Panc1 (cell line): ENCODE results near the gene ERMP1. TPM values are rescaled to one million over a fixed set of nuclear protein-coding genes. Genes with fewer than 3 reads are reported as not detected.

Experiments
- ATAC-seq: fragments of 200-7000 bp; cut with Tn5 transposase; 2 replicates; pipeline ENCODE4 v1.9.1; 2020; ENCODE audit warnings: mild to moderate bottlenecking, moderate library complexity
- BruUV-seq: library from RNA; stranded (reverse); fragments of 400-500 nt; replicated peaks from 2 replicates; lab custom pipeline; 2021; lab: Mats Ljungman, UMichigan
- CTCF ChIA-PET: fragments of 300-600 bp; sonication (Branson Sonifier 250); formaldehyde crosslinking; loops from one replicate; lab custom pipeline; 2022; ENCODE audit warnings: antibody characterized with exemption; lab: Charles Lee
- POLR2A ChIA-PET: fragments of 300-600 bp; sonication (Branson Sonifier 250); formaldehyde crosslinking; loops from one replicate; lab custom pipeline; 2022; ENCODE audit warnings: antibody characterized with exemption; lab: Charles Lee
- DNase-seq: peaks from one replicate; pipeline ENCODE4 v3.0.0-alpha.2; 2010; ENCODE audit warnings: low read depth, low spot score
- H3K27ac ChIP-seq: 2 replicates; pipeline ENCODE4 v1.5.1; 2011; ENCODE audit warnings: mild to moderate bottlenecking, low read length, inconsistent platforms
- H3K27me3 ChIP-seq: fragments of 200-500 bp; sonication (Bioruptor generic); 2 replicates; pipeline ENCODE4 v1.6.0; 2014; ENCODE audit warnings: low read length, inconsistent platforms; ENCODE audit not compliant: control insufficient read depth, insufficient read depth
- H3K36me3 ChIP-seq: fragments of 200-500 bp; sonication (Bioruptor generic); 2 replicates; pipeline ENCODE4 v1.5.1; 2014; ENCODE audit warnings: inconsistent platforms, mild to moderate bottlenecking, low read length, moderate library complexity; ENCODE audit not compliant: control insufficient read depth, insufficient read depth
- H3K4me1 ChIP-seq: 2 replicates; pipeline ENCODE4 v1.5.1; 2011; ENCODE audit warnings: inconsistent platforms, mild to moderate bottlenecking, low read length, moderate library complexity; ENCODE audit not compliant: control insufficient read depth, insufficient read depth
- H3K4me3 ChIP-seq, 2 experiments: 2 replicates each; pipeline ENCODE4 v1.5.1; 2011 to 2012; ENCODE audit warnings: low read depth in 2 of 2, low read length in 2 of 2, mild to moderate bottlenecking in 2 of 2, inconsistent platforms in 1 of 2, moderate library complexity in 1 of 2
- H3K9me3 ChIP-seq: fragments of 200-500 bp; sonication (Bioruptor generic); 2 replicates; pipeline ENCODE4 v1.5.1; 2014; ENCODE audit warnings: low read depth, mild to moderate bottlenecking, inconsistent platforms, low read length, moderate library complexity; ENCODE audit not compliant: control insufficient read depth, insufficient read depth
- POLR2AphosphoS5 ChIP-seq: IDR thresholded peaks from 2 replicates; pipeline ENCODE4 v1.6.1; 2012; ENCODE audit warnings: mild to moderate bottlenecking, low read depth, low read length, moderate library complexity
- SIN3A ChIP-seq: IDR thresholded peaks from 2 replicates; pipeline ENCODE4 v1.6.1; 2012; ENCODE audit warnings: low read depth, mild to moderate bottlenecking, low read length, moderate library complexity, borderline replicate concordance; ENCODE audit not compliant: insufficient read depth
- TCF7L2 ChIP-seq: IDR thresholded peaks from 2 replicates; pipeline ENCODE4 v1.6.1; 2011; ENCODE audit warnings: mild to moderate bottlenecking, low read depth, low read length, inconsistent platforms
- in situ Hi-C: cut with HindIII; loops from 2 replicates; pipeline ENCODE4 v1.10.0; 2016; ENCODE audit warnings: low sequenced_read_pairs, low pct_unique_long_range_greater_than_20kb
- intact Hi-C: fragments of 100-400 bp; cut with micrococcal nuclease; formaldehyde crosslinking; loops from one replicate; pipeline ENCODE4 v1.10.0; 2022; ENCODE audit not compliant: unreplicated experiment
- total RNA-seq: library from RNA; stranded (reverse); gene quantifications from one replicate; pipeline ENCODE4 v1.2.1, GENCODE V29; 2021; ENCODE audit not compliant: unreplicated experiment
- TF ChIP-seq, protein P1 (sequence below), 2 experiments: IDR thresholded peaks; 2 replicates each; pipeline ENCODE4 v1.6.1; 2011 to 2012; ENCODE audit warnings: low read depth in 2 of 2, control low read depth in 1 of 2, low read length in 1 of 2, mild to moderate bottlenecking in 1 of 2, moderate library complexity in 1 of 2; ENCODE audit not compliant: insufficient read depth in 1 of 2
- TF ChIP-seq, protein P2 (sequence below): fragments of 450-650 bp; IDR thresholded peaks from 2 replicates; pipeline ENCODE4 v1.5.1; 2017; ENCODE audit warnings: mild to moderate bottlenecking

The ERMP1 gene
- total RNA-seq, 1 experiment from 2014 or later, result 38.4 TPM

DNA sequence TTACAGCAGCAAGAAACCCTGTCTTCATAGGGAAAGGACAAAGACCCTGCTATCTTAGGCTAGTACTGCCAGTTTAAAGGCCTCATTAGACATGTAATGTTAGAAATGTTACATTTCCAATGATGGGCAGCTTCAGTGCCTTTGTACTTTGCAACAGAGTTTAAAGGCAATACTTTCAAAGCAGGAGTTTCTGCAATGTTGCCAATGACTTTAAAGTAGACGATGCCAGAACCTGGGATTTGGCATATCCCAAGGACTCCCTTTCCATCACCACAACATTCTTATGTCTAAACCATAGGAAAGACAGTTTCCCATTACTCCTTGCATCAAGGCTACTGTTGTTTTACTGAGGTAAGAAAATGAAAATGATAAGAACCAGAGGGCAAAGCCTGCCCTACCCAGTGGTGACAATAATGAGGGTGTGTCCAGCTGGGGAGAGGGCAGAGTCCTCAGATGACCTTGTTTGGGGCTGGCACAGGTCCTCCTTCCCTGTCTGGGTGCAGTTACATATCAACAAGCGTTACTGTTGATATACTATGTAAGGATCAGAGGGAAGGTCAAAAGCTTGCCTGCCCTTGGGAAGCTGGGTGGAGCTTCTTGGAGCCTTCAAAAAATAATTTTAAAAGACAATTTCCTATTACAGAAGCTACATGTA lies 30.3 kb upstream of the ERMP1 start:
- DNase-seq (no peak), ATAC-seq (no peak)
- Histone ChIP-seq H3K4me3 (no peak overlapping the region), H3K27ac (no peak overlapping the region), H3K36me3 (no peaks in the 10 kb centered on the region), H3K4me1 (no peaks in the 10 kb centered on the region), H3K9me3 (no peaks in the 10 kb centered on the region), H3K27me3 (no peaks in the 10 kb centered on the region)
- no TSS peak for BruUV-seq
- POLR2A ChIA-PET, result no interaction called here
- TF ChIP-seq, protein P1, sequence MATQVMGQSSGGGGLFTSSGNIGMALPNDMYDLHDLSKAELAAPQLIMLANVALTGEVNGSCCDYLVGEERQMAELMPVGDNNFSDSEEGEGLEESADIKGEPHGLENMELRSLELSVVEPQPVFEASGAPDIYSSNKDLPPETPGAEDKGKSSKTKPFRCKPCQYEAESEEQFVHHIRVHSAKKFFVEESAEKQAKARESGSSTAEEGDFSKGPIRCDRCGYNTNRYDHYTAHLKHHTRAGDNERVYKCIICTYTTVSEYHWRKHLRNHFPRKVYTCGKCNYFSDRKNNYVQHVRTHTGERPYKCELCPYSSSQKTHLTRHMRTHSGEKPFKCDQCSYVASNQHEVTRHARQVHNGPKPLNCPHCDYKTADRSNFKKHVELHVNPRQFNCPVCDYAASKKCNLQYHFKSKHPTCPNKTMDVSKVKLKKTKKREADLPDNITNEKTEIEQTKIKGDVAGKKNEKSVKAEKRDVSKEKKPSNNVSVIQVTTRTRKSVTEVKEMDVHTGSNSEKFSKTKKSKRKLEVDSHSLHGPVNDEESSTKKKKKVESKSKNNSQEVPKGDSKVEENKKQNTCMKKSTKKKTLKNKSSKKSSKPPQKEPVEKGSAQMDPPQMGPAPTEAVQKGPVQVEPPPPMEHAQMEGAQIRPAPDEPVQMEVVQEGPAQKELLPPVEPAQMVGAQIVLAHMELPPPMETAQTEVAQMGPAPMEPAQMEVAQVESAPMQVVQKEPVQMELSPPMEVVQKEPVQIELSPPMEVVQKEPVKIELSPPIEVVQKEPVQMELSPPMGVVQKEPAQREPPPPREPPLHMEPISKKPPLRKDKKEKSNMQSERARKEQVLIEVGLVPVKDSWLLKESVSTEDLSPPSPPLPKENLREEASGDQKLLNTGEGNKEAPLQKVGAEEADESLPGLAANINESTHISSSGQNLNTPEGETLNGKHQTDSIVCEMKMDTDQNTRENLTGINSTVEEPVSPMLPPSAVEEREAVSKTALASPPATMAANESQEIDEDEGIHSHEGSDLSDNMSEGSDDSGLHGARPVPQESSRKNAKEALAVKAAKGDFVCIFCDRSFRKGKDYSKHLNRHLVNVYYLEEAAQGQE (IDR thresholded peaks at IDR 0.05; ENCODE audit: insufficient read depth in 1 of 2, low read depth in 2 of 2, low read length in 1 of 2), result no peak
- TF ChIP-seq SIN3A (no peak), POLR2AphosphoS5 (no peak), TCF7L2 (no peak)
- TF ChIP-seq, protein P2, sequence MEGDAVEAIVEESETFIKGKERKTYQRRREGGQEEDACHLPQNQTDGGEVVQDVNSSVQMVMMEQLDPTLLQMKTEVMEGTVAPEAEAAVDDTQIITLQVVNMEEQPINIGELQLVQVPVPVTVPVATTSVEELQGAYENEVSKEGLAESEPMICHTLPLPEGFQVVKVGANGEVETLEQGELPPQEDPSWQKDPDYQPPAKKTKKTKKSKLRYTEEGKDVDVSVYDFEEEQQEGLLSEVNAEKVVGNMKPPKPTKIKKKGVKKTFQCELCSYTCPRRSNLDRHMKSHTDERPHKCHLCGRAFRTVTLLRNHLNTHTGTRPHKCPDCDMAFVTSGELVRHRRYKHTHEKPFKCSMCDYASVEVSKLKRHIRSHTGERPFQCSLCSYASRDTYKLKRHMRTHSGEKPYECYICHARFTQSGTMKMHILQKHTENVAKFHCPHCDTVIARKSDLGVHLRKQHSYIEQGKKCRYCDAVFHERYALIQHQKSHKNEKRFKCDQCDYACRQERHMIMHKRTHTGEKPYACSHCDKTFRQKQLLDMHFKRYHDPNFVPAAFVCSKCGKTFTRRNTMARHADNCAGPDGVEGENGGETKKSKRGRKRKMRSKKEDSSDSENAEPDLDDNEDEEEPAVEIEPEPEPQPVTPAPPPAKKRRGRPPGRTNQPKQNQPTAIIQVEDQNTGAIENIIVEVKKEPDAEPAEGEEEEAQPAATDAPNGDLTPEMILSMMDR, result no peak
- intact Hi-C loops, result no loop called here
- CTCF ChIA-PET, result no interaction called here
- in situ Hi-C loops, result no loop called here

- ChIA-PET CTCF (no interaction called here), POLR2A (no interaction called here)
- H3K36me3 ChIP-seq, result no peaks in the 10 kb centered on the region
- no peak for TF ChIP-seq POLR2AphosphoS5
- TF ChIP-seq TCF7L2, result no peak
- TF ChIP-seq, protein P2, result no peak
- TF ChIP-seq SIN3A, result no peak
- TF ChIP-seq, protein P1 (IDR thresholded peaks at IDR 0.05; ENCODE audit: insufficient read depth in 1 of 2, low read depth in 2 of 2, low read length in 1 of 2), result no peak
- in situ Hi-C loops (no loop called here), intact Hi-C loops (no loop called here)
- H3K27me3 ChIP-seq, result no peaks in the 10 kb centered on the region
- H3K27ac ChIP-seq, result no peak overlapping the region
- H3K4me3 ChIP-seq, result no peak overlapping the region
- DNase-seq (no peak), ATAC-seq (no peak)
- no peaks in the 10 kb centered on the region for H3K9me3 ChIP-seq
- no peaks in the 10 kb centered on the region for H3K4me1 ChIP-seq
- BruUV-seq, result no TSS peak
These were observed 25.9 kb upstream of the ERMP1 start for GRCh38 chr9:5858833-5859232.
